HG02973 (cell line): ENCODE results near the gene SHB.

Experiments used
- ATAC-seq: cut with Tn5 transposase; IDR thresholded peaks from one replicate; pipeline ENCODE4 v1.9.1; 2021; ENCODE audit warnings: moderate library complexity; ENCODE audit not compliant: unreplicated experiment

The SHB gene

GRCh38 chr9:37956904-37957663 lies 111.9 kb downstream of the SHB start:
- ATAC-seq = no peak

- ATAC-seq = no peak
These were observed 112.6 kb downstream of the SHB start for GRCh38 chr9:37956423-37956820.

- no peak for ATAC-seq
These were observed 113.1 kb downstream of the SHB start for GRCh38 chr9:37955781-37956422.

- peak; percentile 50 for ATAC-seq
These were observed 114.4 kb downstream of the SHB start for GRCh38 chr9:37954581-37954981.

- peak; percentile 62 for ATAC-seq
These were observed 115.1 kb downstream of the SHB start for GRCh38 chr9:37953775-37954437.

- ATAC-seq = no peak
These were observed 115.7 kb downstream of the SHB start for GRCh38 chr9:37953206-37953774.

- no peak for ATAC-seq
These were observed 116.3 kb downstream of the SHB start for GRCh38 chr9:37952731-37953130.

- ATAC-seq = no peak
These were observed 117.2 kb downstream of the SHB start for GRCh38 chr9:37951671-37952449.

DNA sequence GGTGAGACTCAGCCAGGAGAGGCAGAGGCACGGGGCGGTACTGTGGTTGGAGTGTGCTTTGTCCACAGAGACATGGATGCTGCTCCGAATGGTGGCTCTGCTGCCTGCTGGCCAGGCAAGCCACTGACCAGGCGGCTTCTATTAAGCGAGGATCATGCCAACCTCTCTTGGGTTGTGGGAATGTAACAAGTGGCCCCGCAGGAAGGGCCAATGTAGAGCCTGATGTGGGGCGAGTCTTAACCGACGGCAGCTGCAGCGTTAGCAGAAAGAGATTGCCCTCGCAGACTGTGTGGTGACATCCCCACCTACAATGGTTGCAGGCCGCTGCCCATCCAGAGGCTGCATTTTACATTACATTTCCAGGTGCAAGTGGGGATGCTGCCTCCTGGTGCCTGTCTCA lies 118.5 kb downstream of the SHB start:
- ATAC-seq = no peak

- no peak for ATAC-seq
These were observed 119.5 kb downstream of the SHB start for GRCh38 chr9:37949576-37949975.

GRCh38 chr9:37948417-37948980 lies 120.5 kb downstream of the SHB start:
- ATAC-seq = no peak

GRCh38 chr9:37947977-37948376 lies 121.0 kb downstream of the SHB start:
- no peak for ATAC-seq

DNA sequence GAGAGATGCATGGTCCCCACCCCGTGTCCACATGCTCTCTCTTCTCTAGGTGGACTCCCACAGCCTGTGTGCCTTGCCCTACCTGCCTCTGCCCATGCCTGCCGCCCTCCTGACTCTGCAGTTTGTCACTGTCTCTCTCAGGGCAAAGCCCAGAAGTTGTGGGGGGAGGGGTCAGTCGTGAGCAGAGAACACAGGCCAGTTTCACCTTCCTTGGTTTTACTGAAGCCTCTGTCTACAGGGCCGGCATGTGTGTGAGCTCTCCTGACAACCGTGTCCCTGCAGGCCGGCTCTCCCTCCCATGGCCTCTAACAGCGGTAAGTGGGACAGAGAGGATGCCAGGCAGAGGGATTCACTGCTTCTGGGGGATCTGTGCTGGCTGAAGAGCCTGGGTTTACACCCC lies 121.6 kb downstream of the SHB start:
- no peak for ATAC-seq

- ATAC-seq = no peak
These were observed 122.1 kb downstream of the SHB start for GRCh38 chr9:37946971-37947370.

DNA sequence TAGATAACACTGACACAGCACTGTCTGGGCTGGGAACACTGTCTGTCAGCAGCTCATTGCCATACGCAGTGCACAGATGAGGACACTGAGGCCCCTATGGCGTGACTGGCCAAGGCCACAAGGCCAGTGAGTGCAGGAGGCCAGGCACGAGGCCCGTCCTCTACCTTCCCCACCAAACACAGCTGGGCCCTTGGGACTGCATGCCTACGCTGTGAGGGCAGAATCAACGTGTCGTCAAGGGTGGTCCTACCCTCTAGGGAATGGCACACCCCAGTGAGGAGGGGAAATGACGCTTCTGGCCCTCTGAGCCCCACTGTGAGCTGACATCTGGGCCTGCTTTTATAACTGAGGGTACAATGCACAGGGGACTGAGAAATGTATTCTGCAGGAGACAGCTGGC lies 123.0 kb downstream of the SHB start:
- no peak for ATAC-seq

GRCh38 chr9:37944671-37945481 lies 124.2 kb downstream of the SHB start:
- no peak for ATAC-seq

- no peak for ATAC-seq
These were observed 124.8 kb downstream of the SHB start for GRCh38 chr9:37944266-37944650.

- ATAC-seq = no peak
These were observed 125.4 kb downstream of the SHB start for GRCh38 chr9:37943345-37944265.
